ENCODE data around the gene OR56A5. TPM values are rescaled to one million over a fixed set of nuclear protein-coding genes. Genes with fewer than 3 reads are reported as not detected.

The OR56A5 gene
- total RNA-seq, 1 donor from 2014 or later: not detected

DNA sequence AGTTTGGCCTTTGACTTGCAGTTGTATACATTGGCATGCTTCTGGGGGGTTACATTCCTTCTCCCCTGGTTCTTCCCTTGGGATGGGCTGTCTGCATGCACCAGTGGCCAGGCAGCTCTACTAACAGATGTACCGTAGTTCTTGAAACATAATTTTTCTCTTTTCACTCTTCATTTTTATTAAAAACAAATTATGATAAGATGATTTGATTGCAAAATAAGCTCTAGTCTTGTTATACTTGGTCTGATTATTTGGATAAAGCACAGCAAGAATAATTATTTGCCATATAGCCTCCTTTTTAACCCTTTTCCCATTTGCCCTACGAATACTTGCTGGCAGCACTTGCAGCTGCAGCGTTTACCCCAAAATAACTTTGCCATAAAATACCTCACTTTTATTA is 12.7 kb downstream of the OR56A5 start:
- Mint-ChIP-seq H3K27me3 (no peaks in the 10 kb centered on the region), H3K4me1 (ENCODE audit: unreplicated experiment) (no peaks in the 10 kb centered on the region), H3K27ac (no peak overlapping the region), H3K36me3 (no peaks in the 10 kb centered on the region), H3K4me3 (no peak overlapping the region), H3K9me3 (no peaks in the 10 kb centered on the region)
- no peak for DNase-seq (ENCODE audit: extremely low spot score, unreplicated experiment)
- TF ChIP-seq, protein P1, sequence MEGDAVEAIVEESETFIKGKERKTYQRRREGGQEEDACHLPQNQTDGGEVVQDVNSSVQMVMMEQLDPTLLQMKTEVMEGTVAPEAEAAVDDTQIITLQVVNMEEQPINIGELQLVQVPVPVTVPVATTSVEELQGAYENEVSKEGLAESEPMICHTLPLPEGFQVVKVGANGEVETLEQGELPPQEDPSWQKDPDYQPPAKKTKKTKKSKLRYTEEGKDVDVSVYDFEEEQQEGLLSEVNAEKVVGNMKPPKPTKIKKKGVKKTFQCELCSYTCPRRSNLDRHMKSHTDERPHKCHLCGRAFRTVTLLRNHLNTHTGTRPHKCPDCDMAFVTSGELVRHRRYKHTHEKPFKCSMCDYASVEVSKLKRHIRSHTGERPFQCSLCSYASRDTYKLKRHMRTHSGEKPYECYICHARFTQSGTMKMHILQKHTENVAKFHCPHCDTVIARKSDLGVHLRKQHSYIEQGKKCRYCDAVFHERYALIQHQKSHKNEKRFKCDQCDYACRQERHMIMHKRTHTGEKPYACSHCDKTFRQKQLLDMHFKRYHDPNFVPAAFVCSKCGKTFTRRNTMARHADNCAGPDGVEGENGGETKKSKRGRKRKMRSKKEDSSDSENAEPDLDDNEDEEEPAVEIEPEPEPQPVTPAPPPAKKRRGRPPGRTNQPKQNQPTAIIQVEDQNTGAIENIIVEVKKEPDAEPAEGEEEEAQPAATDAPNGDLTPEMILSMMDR (conservative IDR thresholded peaks at IDR 0.05): no peak

DNA sequence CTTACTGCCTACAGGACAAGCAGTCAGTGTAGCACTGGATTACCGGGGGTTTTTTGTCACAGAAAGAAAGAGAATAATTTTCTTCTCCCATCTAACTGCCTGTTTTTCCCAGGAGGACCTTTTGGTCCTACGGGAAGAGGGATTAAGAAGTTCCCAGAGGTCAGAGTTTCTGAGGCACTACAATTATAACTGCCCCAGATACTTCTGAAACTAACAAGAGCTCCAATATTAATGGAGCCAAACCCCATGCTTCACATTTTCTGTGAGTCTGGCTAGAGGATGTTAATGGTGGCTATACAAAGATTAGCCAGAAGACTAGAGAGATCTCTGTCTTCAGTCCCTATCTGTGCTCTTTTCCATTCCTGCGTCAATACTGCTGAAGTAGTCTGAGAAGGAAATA is 26.3 kb downstream of the OR56A5 start, which contains the start of gene OR56A3:
OR56A3 (plus strand) TSS at position 301 of the 400 bp plus-strand sequence. CDS start 5,096 bp downstream, outside the sequence.
- Mint-ChIP-seq H3K4me3 (no peak within 1 kb of the TSS), H3K27ac (no peak within 1 kb of the TSS), H3K36me3 (no peaks in the 10 kb centered on the region), H3K4me1 (ENCODE audit: unreplicated experiment) (no peaks in the 10 kb centered on the region), H3K27me3 (no peaks in the 10 kb centered on the region), H3K9me3 (no peaks in the 10 kb centered on the region)
- DNase-seq (ENCODE audit: extremely low spot score, unreplicated experiment): no peak
- TF ChIP-seq, protein P1 (conservative IDR thresholded peaks at IDR 0.05): no peak

DNA sequence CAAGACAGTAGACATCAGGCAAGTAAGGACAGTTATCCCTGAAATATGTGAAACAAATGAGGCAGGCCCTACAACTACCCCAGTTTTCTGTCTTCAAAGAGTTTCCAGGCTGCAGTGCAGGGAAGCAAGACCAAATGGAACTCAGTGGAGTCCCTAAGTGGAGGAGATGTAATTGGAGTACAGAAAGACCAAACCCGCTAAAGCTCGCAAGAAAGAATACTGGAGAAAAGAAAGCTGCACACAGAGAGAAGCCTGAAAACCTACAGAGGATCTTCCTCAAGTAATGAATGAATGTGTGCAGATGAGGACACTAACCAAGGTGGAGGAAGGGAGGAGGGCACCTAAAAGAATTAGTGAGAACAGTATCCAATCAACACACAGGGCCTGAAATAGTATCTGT is 27.5 kb downstream of the OR56A5 start:
- Mint-ChIP-seq H3K27ac (no peak overlapping the region), H3K4me3 (no peak overlapping the region), H3K9me3 (peaks cover 4% of the 10 kb centered on the region), H3K36me3 (no peaks in the 10 kb centered on the region), H3K27me3 (no peaks in the 10 kb centered on the region), H3K4me1 (ENCODE audit: unreplicated experiment) (no peaks in the 10 kb centered on the region)
- TF ChIP-seq, protein P1 (conservative IDR thresholded peaks at IDR 0.05): no peak
- DNase-seq (ENCODE audit: extremely low spot score, unreplicated experiment): no peak

DNA sequence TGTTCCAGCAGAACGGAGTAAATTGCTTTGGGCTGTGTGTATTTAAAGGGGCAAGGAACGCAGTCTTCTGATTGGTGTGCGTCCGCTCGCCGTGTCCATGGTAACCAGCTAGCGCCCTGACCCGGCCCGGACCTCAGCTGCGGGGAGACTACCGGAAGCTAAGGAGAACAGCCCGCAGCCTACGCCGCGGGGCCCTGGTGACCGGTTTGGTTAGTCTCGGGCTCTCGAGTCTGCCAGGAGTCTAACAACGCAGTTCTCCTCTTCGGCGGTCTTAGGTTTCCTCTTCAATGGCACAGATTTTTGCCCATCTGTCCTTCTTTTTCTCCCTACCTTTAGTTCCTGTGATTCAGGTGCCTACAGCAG is 29.7 kb downstream of the OR56A5 start:
- Mint-ChIP-seq H3K36me3 (no peaks in the 10 kb centered on the region), H3K27me3 (no peaks in the 10 kb centered on the region), H3K4me1 (ENCODE audit: unreplicated experiment) (no peaks in the 10 kb centered on the region), H3K4me3 (no peak overlapping the region), H3K9me3 (peaks cover 7% of the 10 kb centered on the region), H3K27ac (no peak overlapping the region)
- DNase-seq (ENCODE audit: extremely low spot score, unreplicated experiment): no peak
- TF ChIP-seq, protein P1 (conservative IDR thresholded peaks at IDR 0.05): no peak

DNA sequence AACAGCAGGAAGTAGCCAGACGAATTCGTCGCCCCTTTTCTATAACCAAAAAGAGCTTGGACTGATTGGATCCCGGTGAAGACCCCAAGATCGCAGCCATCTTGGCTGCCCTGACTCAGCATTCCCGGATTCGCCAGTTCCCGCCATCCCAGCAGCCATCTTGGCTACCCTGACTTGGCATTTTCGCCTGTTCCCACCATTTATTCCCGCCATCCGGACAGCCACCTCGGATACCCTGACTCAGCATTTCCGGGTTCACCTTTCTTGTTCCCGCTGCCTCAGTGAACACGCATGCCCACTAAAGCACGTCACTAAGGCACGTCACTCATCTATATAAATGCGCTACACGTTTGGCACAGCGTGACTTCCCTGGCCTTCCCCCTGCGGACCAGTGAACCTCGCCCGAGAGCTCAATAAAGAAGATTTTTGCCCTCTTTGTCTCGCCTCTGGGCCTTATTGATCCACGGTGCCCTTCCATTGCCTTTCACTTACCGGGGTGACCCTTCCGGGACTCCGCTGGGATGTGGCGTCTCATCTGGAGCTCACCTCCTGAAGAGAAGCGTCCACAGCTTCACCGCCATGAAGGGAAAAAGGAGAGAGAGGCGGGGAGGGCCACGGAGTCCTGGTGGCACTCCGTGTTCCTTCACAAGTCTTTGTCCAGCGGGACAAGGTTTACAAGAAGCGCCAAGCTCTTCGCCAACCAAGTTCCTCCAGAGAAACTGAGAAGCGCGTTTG is 30.3 kb downstream of the OR56A5 start:
- peaks cover 11% of the 10 kb centered on the region for H3K9me3 Mint-ChIP-seq
- no peak overlapping the region for H3K27ac Mint-ChIP-seq
- no peak overlapping the region for H3K4me3 Mint-ChIP-seq
- H3K36me3 Mint-ChIP-seq: no peaks in the 10 kb centered on the region
- no peaks in the 10 kb centered on the region for H3K4me1 Mint-ChIP-seq (ENCODE audit: unreplicated experiment)
- DNase-seq (ENCODE audit: extremely low spot score, unreplicated experiment): no peak
- no peaks in the 10 kb centered on the region for H3K27me3 Mint-ChIP-seq
- TF ChIP-seq, protein P1 (conservative IDR thresholded peaks at IDR 0.05): no peak

Measured in type B pancreatic cell (in vitro differentiated cells).